HG03521 (cell line): Measurements from ENCODE around the gene C10orf62.
"Not testable (repeated sequence)": the region's sequence is repeated elsewhere in the genome, so short reads cannot be mapped to it uniquely, and the experiment has no call there.

Experiments
- ATAC-seq: cut with Tn5 transposase; IDR thresholded peaks from one replicate; pipeline ENCODE4 v1.9.1; 2021; ENCODE audit warnings: mild to moderate bottlenecking, moderate library complexity; ENCODE audit not compliant: unreplicated experiment

The C10orf62 gene

GRCh38 chr10:97589479-97589878, at the start of gene C10orf62:
C10orf62 (plus strand) TSS chr10:97589721; CDS start chr10:97589898, 177 bp downstream.
- no peak for ATAC-seq

GRCh38 chr10:97540669-97541500, 48.6 kb upstream of the C10orf62 start:
- no peak for ATAC-seq

GRCh38 chr10:97542169-97543024, 47.1 kb upstream of the C10orf62 start:
- no peak for ATAC-seq

- ATAC-seq = no peak
These were observed 46.4 kb upstream of the C10orf62 start for GRCh38 chr10:97543025-97543546.

- ATAC-seq = no peak
These were observed 42.9 kb upstream of the C10orf62 start for GRCh38 chr10:97546456-97547270.

GRCh38 chr10:97547271-97547600, 42.3 kb upstream of the C10orf62 start:
- no peak for ATAC-seq

GRCh38 chr10:97547962-97548361, 41.6 kb upstream of the C10orf62 start:
- ATAC-seq = no peak

GRCh38 chr10:97548828-97549455, 40.6 kb upstream of the C10orf62 start:
- no peak for ATAC-seq

GRCh38 chr10:97549587-97550322, 39.8 kb upstream of the C10orf62 start:
- no peak for ATAC-seq

- ATAC-seq = no peak
These were observed 39.0 kb upstream of the C10orf62 start for GRCh38 chr10:97550336-97551149.

- no peak for ATAC-seq
These were observed 38.2 kb upstream of the C10orf62 start for GRCh38 chr10:97551271-97551670.

- no peak for ATAC-seq
These were observed 35.9 kb upstream of the C10orf62 start for GRCh38 chr10:97553575-97554031.

GRCh38 chr10:97554336-97554735, 35.2 kb upstream of the C10orf62 start:
- not testable (repeated sequence) for ATAC-seq

- not testable (repeated sequence) for ATAC-seq
These were observed 34.0 kb upstream of the C10orf62 start for GRCh38 chr10:97555541-97555940.

- not testable (repeated sequence) for ATAC-seq
These were observed 28.7 kb upstream of the C10orf62 start for GRCh38 chr10:97560731-97561381.

- not testable (repeated sequence) for ATAC-seq
These were observed 28.0 kb upstream of the C10orf62 start for GRCh38 chr10:97561386-97562077.

GRCh38 chr10:97562329-97562728, 27.2 kb upstream of the C10orf62 start:
- not testable (repeated sequence) for ATAC-seq

GRCh38 chr10:97563337-97563736, 26.2 kb upstream of the C10orf62 start:
- no peak for ATAC-seq
